ENCODE measurements around the gene DARS2. TPM values are rescaled to one million over a fixed set of nuclear protein-coding genes. Genes with fewer than 3 reads are reported as not detected.

Gene DARS2
- total RNA-seq, 1 donor from 2014 or later = 56.0 TPM

DNA sequence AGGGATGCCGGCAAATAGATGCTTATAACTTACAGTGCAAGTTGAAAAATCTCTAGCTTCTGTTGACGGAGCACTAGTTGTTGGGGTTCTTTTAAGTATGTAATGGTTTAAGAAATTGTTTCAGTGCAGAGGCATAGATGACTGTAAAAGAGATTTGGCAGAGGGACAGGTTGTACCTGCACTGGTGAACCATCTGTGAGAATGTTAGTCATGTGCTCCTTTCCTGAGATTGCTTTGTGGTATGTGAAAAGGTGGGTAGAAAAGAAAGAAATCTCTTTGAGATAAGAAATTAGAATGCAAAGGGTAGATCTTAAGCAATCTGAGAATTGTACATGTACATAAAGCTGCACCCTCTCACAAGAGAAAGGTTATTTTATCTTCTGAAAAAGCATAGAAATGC is 63.2 kb downstream of the DARS2 start:
- H3K79me2 ChIP-seq (ENCODE audit: low read depth) = peaks cover 4% of the 10 kb centered on the region
- H3K27ac ChIP-seq = no peak overlapping the region
- no peak overlapping the region for H3K9ac ChIP-seq
- no peaks in the 10 kb centered on the region for H3K9me3 Mint-ChIP-seq
- no peaks in the 10 kb centered on the region for H3K9me3 ChIP-seq (ENCODE audit: low read depth)
- no peaks in the 10 kb centered on the region for H3K4me1 ChIP-seq
- no peak overlapping the region for H2AFZ ChIP-seq (replicated peaks)
- H3K36me3 Mint-ChIP-seq = peaks cover 18% of the 10 kb centered on the region
- H3K27me3 Mint-ChIP-seq (ENCODE audit: insufficient read depth, low read depth) = no peaks in the 10 kb centered on the region
- no peak for DNase-seq (ENCODE audit: low spot score)
- no peak overlapping the region for H3K4me2 ChIP-seq
- H3K4me3 Mint-ChIP-seq = no peak overlapping the region
- no peak overlapping the region for H3K4me3 ChIP-seq
- H3K36me3 ChIP-seq = no peaks in the 10 kb centered on the region
- TF ChIP-seq, protein P1, sequence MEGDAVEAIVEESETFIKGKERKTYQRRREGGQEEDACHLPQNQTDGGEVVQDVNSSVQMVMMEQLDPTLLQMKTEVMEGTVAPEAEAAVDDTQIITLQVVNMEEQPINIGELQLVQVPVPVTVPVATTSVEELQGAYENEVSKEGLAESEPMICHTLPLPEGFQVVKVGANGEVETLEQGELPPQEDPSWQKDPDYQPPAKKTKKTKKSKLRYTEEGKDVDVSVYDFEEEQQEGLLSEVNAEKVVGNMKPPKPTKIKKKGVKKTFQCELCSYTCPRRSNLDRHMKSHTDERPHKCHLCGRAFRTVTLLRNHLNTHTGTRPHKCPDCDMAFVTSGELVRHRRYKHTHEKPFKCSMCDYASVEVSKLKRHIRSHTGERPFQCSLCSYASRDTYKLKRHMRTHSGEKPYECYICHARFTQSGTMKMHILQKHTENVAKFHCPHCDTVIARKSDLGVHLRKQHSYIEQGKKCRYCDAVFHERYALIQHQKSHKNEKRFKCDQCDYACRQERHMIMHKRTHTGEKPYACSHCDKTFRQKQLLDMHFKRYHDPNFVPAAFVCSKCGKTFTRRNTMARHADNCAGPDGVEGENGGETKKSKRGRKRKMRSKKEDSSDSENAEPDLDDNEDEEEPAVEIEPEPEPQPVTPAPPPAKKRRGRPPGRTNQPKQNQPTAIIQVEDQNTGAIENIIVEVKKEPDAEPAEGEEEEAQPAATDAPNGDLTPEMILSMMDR (IDR thresholded peaks at IDR 0.05) = no peak
- no peak for TF ChIP-seq EZH2phosphoT487 (IDR thresholded peaks at IDR 0.05)
- TF ChIP-seq EZH2 (IDR thresholded peaks at IDR 0.05) = no peak
- no peaks in the 10 kb centered on the region for H3K27me3 ChIP-seq
- H3K27ac Mint-ChIP-seq = no peak overlapping the region
- no peaks in the 10 kb centered on the region for H3F3A ChIP-seq (ENCODE audit: low read depth)
- no peaks in the 10 kb centered on the region for H3K4me1 Mint-ChIP-seq
- no peaks in the 10 kb centered on the region for H4K20me1 ChIP-seq (ENCODE audit: low read depth)

DNA sequence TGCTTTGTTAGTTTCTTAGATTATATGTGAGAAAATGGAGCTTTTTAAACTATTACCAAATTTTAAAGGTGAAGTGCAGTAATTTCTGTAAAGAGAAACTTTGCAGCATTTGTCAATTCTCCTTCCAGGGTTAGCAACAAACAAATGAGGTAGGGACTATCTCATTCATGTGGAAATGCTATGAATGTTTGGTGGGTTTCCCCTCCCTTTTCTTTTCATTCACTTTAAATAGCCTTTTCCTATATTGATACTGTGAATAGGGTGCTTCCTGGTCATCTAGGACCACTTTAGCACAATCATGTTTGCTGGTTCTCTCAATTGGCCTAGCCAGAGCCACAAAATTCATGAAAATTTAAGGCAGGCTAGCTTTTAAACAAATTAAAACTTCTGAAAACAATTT is 64.3 kb downstream of the DARS2 start:
- Histone ChIP-seq H3K36me3 (no peaks in the 10 kb centered on the region), H3K9me3 (ENCODE audit: low read depth) (no peaks in the 10 kb centered on the region), H3K4me3 (no peak overlapping the region), H3K27me3 (no peaks in the 10 kb centered on the region), H4K20me1 (ENCODE audit: low read depth) (no peaks in the 10 kb centered on the region), H3K9ac (no peak overlapping the region), H3K4me1 (no peaks in the 10 kb centered on the region), H3K27ac (no peak overlapping the region), H2AFZ (replicated peaks) (no peak overlapping the region), H3F3A (ENCODE audit: low read depth) (no peaks in the 10 kb centered on the region), H3K79me2 (ENCODE audit: low read depth) (peaks cover 4% of the 10 kb centered on the region), H3K4me2 (no peak overlapping the region)
- peaks cover 2% of the 10 kb centered on the region for H3K27me3 Mint-ChIP-seq (ENCODE audit: insufficient read depth, low read depth)
- H3K9me3 Mint-ChIP-seq = no peaks in the 10 kb centered on the region
- no peak for DNase-seq (ENCODE audit: low spot score)
- no peaks in the 10 kb centered on the region for H3K4me1 Mint-ChIP-seq
- no peak overlapping the region for H3K4me3 Mint-ChIP-seq
- H3K36me3 Mint-ChIP-seq = peaks cover 20% of the 10 kb centered on the region
- TF ChIP-seq EZH2phosphoT487 (IDR thresholded peaks at IDR 0.05) = no peak
- TF ChIP-seq, protein P1 (IDR thresholded peaks at IDR 0.05) = no peak
- TF ChIP-seq EZH2 (IDR thresholded peaks at IDR 0.05) = no peak
- H3K27ac Mint-ChIP-seq = no peak overlapping the region

DNA sequence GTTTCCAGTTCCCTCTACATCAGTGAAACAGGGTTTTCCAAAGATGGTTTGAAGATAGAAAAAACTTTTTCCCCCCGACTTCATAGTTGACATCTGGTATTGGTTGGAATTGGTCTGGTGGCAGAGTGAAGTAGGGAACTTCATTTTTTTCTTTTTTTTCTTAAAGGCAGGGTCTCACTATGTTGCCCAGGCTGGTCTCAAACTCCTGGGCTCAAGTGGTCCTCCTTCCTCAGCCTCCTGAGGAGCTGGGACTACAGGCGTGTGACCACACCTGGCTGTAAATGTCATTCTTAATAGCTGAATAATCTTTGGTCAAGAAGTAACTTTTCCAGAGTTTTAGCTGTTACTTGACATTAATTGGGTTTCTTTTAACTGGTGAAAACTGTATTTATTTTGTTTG is 65.4 kb downstream of the DARS2 start:
- TF ChIP-seq EZH2phosphoT487 (IDR thresholded peaks at IDR 0.05) (no peak), EZH2 (IDR thresholded peaks at IDR 0.05) (no peak)
- TF ChIP-seq, protein P1 (IDR thresholded peaks at IDR 0.05) = no peak
- Mint-ChIP-seq H3K4me3 (no peak overlapping the region), H3K27ac (no peak overlapping the region), H3K36me3 (peaks cover 24% of the 10 kb centered on the region), H3K27me3 (ENCODE audit: insufficient read depth, low read depth) (peaks cover 2% of the 10 kb centered on the region), H3K4me1 (no peaks in the 10 kb centered on the region), H3K9me3 (no peaks in the 10 kb centered on the region)
- H4K20me1 ChIP-seq (ENCODE audit: low read depth) = no peaks in the 10 kb centered on the region
- no peaks in the 10 kb centered on the region for H3K79me2 ChIP-seq (ENCODE audit: low read depth)
- no peak overlapping the region for H3K4me2 ChIP-seq
- no peaks in the 10 kb centered on the region for H3F3A ChIP-seq (ENCODE audit: low read depth)
- no peaks in the 10 kb centered on the region for H3K36me3 ChIP-seq
- H3K9me3 ChIP-seq (ENCODE audit: low read depth) = no peaks in the 10 kb centered on the region
- H3K4me3 ChIP-seq = no peak overlapping the region
- no peak for DNase-seq (ENCODE audit: low spot score)
- H3K27ac ChIP-seq = no peak overlapping the region
- H3K4me1 ChIP-seq = no peaks in the 10 kb centered on the region
- H3K27me3 ChIP-seq = no peaks in the 10 kb centered on the region
- H3K9ac ChIP-seq = no peak overlapping the region
- H2AFZ ChIP-seq (replicated peaks) = no peak overlapping the region

Measured in neural progenitor cell (in vitro differentiated cells).